ENCODE results near the gene LEPR.
"Not testable (repeated sequence)": the region's sequence is repeated elsewhere in the genome, so short reads cannot be mapped to it uniquely, and the experiment has no call there.

LEPR gene, protein sequence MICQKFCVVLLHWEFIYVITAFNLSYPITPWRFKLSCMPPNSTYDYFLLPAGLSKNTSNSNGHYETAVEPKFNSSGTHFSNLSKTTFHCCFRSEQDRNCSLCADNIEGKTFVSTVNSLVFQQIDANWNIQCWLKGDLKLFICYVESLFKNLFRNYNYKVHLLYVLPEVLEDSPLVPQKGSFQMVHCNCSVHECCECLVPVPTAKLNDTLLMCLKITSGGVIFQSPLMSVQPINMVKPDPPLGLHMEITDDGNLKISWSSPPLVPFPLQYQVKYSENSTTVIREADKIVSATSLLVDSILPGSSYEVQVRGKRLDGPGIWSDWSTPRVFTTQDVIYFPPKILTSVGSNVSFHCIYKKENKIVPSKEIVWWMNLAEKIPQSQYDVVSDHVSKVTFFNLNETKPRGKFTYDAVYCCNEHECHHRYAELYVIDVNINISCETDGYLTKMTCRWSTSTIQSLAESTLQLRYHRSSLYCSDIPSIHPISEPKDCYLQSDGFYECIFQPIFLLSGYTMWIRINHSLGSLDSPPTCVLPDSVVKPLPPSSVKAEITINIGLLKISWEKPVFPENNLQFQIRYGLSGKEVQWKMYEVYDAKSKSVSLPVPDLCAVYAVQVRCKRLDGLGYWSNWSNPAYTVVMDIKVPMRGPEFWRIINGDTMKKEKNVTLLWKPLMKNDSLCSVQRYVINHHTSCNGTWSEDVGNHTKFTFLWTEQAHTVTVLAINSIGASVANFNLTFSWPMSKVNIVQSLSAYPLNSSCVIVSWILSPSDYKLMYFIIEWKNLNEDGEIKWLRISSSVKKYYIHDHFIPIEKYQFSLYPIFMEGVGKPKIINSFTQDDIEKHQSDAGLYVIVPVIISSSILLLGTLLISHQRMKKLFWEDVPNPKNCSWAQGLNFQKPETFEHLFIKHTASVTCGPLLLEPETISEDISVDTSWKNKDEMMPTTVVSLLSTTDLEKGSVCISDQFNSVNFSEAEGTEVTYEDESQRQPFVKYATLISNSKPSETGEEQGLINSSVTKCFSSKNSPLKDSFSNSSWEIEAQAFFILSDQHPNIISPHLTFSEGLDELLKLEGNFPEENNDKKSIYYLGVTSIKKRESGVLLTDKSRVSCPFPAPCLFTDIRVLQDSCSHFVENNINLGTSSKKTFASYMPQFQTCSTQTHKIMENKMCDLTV

DNA sequence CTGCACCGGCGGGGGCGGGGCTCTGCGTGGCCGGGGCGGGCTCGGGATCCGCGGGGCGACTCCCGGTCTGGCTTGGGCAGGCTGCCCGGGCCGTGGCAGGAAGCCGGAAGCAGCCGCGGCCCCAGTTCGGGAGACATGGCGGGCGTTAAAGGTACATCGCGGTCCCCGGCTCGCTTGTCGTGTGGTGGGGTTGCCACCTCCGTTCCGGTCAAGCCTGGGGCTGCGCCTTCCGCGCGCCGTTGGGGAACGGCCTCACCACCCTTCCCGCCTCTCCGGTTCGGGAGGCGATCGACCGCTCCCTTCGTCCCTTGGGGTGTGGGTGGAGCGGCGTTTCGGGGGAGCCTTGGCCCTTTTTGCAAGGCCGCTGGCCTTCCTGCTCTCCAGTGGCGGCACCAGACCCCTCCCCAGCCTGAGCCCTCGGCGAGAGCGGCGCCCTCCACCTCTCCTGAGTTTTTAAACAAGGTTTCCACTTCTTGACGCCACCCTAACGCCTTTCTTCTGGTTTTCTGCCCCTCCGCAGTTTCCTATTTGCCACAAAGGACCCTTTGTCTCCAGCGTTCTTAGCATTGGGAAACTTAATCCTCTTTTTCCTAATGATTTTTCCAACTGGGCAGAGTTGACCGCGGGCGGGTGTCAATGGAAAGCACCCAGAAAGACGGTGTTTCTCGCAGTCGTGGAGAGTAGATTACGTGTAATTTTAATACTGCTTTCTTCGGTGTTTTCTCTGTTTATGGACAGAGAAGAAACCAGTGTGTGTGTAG lies at the start of gene LEPR, which contains the start of gene LEPROT:
TSS of gene LEPR (plus strand) at position 79 of the 761 bp plus-strand sequence. CDS start 144,898 bp downstream, outside the sequence.
TSS of gene LEPROT (plus strand) at position 79 of the 761 bp plus-strand sequence. CDS start at position 136, 57 bp downstream.
- peak in 1 of 3 experiments; percentile 1 for DNase-seq (ENCODE audit: low read depth in 3 of 3)

DNA sequence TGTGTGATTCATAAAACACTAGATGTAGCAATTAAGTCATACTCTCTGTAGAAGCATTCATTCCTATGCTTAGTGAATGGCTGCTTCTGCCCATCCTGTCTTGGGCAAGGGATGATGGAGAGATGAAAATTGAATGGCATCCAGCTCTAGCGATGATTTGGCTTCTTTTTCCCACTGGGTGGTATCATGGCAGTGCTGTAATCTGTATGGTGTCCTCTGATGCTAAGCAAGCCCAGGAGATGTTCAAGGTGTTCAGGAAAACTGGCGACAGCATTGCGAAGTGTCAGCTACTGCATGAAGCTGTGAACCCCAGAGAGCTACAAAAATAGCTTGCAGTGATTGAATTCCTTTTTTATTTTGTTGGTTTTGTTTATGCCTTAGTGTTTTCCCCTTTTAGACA lies 48.9 kb upstream of the LEPR start:
- DNase-seq (ENCODE audit: low read depth in 3 of 3), result no peak

DNA sequence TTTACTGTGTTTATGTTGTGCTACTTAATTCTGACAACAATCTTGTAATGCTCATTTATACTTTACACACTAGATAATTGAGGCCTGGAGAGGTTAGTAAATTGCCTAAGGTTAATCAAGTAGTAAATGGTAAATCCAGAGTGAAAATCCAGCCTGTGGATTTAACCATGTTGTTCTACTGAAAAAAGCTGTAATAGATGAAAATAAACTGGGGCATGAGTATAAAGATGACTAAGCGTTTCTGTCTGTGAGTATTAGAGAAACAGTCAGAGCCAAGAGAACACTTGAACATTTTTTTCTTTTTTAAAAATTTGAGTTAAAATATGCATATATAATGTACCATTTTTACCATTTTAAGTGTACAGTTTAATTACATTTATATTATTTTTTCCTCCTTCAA lies 47.9 kb upstream of the LEPR start:
- DNase-seq (ENCODE audit: low read depth in 3 of 3), result no peak

DNA sequence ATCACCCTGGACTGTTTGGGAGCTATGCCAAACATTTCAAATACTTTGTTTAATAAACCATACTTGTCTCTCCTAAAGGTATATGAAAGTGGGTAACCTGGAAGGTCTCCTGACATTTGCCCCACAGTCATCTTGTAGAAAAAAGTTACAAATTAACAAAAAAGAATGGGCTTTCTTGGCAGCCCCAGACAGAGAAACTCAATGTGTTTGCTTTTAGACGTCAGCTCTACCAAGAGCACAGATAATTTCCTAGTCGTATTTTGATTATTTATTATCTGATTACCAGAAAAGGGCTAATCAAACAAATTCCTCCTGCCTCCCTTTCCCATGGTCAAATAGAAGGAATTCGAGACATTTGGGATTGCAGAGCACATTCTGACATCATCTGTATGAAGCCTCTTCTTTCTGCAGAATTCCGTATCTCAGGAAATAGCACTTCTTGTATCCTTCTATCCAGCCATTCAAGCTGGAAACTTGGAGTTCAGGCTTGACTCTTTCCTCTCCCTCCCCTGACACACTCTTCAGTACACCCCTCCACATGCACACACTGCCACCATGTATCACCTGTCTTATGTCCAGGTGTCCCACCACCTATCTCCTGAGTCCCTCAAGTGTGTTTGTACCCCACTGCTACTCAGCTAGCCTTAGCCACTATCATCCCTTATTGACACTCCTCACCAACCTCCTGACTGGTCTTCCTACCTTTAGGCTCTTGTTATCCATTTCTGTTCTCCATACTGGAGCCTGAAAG lies 42.8 kb upstream of the LEPR start:
- no peak for DNase-seq (ENCODE audit: low read depth in 3 of 3)

DNA sequence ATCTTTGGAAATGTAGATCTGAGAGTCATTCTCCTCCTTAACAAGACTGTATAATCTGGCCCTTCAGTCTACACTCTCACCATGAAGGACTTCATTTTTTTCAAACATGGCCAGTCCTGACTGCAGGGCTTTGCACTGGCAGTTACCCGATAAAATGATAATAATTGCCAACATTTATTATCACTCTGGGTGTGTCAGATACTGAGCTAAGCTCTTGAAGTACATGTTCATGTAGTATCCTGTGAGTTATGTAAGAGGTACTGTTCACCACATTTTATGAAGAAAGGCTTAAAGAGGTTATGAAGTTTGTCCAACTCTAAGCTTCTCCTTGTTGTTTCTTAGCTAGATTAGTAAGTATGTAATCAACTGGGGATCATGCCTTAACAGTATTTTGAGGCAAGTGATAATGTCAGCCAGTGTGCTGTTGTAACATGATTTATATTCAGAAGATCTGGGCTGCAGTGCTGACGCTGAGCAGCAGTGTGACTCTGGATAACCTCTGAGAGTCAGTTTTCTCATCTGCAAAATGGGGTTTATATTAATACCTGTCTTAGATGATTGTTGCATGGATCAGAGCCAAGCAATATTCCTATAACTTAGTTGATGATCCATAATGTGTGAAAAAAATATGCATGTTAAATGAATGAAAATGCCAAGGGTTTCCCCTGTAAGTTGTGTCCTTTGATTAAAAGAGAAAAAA lies 42.1 kb upstream of the LEPR start:
- DNase-seq (ENCODE audit: low read depth in 3 of 3), result no peak

DNA sequence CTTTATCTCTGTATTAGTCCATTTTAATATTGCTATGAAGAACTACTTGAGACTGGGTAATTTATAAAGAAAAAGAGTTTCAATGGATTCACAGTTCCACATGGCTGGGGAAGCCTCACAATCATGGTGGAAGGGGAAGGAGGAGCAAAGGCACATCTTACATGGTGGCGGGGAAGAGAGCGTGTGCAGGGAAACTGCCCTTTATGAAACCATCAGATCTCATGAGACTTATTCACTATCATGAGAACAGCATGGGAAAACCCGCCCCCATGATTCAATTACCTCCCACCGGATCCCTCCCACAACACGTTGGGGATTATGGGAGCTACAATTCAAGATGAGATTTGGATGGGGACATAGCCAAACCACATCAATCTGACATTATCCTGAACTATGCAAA lies 36.0 kb upstream of the LEPR start:
- not testable (repeated sequence) for DNase-seq (ENCODE audit: low read depth in 3 of 3)

DNA sequence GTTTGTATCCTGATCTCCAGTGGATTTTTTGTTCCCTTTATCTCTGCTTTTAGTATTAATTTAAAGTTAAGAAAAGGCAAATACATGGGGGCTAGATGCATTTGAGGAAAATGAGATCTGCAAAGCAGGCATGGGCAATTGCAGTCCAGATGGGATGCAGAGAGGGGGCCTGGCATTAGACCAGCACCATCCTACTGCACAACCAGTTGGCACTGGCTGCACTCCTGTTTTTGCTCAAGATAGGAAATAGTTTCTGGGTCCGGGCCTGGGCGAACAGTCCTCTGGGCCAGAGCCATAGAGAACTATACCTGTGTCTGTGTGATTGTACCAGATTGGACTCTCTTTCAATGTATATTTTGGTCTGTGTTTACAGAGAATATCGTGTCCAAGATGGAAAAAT lies 34.0 kb upstream of the LEPR start:
- no peak for DNase-seq (ENCODE audit: low read depth in 3 of 3)

DNA sequence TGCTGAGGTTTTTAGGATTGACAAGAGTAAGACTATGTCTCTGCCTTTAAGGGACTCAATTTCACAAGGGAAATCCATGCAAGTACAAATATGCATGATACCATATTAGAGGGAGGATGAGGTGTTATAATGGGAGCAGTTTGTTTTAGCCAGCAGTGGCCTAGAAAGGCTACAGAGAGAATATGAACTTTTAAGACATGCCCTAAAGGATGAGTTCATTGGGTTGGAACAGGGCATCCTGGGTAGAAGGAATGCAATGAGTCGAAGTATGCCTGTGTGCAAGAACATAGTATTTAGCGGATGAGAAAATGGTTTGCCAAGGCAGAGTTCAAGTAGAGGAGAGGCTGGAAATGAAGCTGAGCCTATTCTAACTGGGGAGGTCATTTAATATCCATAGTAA lies 32.6 kb upstream of the LEPR start:
- DNase-seq (ENCODE audit: low read depth in 3 of 3), result no peak

DNA sequence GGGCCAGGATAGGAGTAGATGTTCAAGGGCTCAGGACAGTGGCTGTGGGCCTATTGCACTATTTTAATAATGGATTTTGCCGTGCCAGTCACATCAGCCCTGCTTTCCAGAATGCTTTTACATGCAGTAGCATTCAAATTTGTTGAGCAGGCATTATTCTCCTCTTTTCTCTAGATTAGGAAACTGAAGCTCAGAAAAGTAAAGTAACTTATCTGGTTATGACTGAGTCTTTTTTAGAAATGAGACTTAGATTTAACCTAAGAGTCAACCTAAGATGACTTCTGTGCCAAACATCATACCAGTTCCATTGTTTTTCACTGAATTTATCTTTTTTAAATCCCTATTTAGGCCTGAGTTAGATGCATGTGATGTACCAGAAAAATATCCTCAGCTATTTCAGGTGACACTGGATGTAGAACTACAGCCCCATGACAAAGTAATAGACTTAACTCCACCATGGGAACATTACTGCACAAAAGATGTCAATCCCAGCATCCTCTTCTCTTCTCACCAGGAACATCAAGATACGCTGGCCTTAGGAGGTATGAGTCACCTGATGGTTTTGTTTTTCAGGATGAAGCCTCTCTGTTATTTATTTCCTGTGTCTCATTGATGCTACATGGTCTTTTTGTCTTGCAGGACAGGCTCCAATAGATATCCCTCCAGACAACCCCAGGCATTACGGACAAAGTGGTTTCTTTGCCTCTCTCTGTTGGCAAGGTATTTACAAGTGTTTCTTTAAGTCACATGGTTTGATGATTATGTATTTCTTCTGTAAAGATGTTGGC lies 31.4 kb upstream of the LEPR start:
- no peak for DNase-seq (ENCODE audit: low read depth in 3 of 3)

DNA sequence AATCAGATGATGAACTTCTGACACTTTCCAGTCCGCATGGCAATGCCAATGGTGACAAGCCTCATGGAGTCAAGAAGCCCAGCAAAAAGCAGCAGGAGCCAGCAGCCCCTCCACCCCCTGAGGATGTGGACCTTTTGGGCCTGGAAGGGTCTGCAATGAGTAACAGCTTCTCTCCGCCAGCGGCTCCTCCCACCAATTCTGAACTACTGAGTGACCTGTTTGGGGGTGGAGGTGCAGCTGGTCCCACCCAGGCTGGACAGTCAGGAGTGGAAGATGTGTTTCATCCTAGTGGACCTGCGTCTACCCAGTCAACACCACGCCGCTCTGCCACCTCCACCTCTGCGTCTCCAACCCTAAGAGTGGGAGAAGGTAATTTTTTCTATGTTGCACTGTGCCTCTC lies 28.0 kb upstream of the LEPR start:
- no peak for DNase-seq (ENCODE audit: low read depth in 3 of 3)

DNA sequence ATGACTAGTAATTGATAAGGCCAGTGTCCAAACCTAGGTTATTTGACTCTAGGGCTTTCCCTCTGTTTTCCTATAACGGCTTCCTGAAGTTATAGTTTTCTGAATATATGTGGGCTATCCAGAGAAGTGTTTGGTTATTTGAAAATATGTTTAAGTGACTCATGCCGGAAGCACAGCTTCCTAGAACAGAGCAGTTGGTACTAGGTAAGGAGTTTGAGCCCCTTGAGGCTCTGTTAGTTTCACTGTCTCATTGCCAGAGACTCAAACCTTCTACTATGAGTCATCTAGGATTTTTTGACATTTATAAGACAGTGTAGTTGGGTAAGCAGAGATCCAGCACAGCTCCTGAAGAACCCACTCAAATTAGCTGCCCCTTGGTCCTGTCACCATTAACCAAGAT lies 27.1 kb upstream of the LEPR start:
- peak in 1 of 3 experiments; percentile 0 for DNase-seq (ENCODE audit: low read depth in 3 of 3)

DNA sequence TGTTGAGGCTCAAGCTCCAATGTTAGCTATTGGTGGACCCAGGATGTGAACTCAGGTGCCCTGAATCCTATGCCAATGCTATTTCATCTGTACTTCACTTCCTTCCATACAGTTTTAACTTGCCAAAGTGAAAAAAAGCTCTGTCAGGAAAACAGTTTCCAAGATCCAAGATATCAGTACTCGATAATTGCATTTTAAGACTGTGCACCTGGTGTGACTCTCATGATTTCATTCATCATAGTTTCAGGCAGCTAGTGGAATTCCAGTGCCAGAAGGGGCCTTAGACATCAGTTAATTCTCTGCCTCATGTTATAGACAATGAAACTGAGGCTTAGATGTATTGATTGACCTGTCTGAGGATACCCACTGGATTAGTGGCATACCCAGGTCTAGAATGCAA lies 26.5 kb upstream of the LEPR start:
- DNase-seq (ENCODE audit: low read depth in 3 of 3), result no peak

DNA sequence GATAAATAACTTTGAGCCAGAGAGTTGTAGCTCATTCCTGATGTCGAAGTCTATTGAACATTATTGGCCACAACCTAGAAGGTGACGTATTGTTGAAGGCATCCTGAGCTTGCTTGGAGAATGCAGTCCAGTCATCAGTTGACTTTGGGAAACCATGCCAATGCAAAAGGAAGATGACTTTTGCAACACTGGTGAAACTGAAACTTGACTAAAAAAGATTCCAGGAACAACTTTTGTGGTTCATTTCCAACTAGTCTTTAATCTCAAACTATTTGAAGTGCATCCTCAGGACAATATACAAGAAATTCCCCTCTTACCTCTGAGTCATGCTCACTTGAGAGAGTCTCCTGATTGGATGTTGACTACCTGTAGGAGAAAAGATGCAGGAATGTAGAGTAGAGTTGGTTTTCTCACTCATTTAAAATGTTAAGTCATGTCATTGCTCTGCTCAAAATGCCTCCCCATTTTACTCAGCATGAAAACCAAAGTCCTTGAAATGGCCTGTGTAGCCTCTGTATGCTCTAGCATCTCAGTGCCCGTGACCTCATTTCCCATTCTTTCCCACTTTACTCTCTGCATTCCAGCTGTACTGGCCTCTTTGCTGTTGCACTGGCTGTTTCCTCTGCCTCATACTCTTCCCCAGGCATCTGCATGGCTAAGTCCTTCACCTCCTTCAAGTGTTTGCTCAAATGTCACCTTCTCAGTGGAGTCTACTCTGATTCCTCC lies 24.4 kb upstream of the LEPR start:
- DNase-seq (ENCODE audit: low read depth in 3 of 3), result no peak

DNA sequence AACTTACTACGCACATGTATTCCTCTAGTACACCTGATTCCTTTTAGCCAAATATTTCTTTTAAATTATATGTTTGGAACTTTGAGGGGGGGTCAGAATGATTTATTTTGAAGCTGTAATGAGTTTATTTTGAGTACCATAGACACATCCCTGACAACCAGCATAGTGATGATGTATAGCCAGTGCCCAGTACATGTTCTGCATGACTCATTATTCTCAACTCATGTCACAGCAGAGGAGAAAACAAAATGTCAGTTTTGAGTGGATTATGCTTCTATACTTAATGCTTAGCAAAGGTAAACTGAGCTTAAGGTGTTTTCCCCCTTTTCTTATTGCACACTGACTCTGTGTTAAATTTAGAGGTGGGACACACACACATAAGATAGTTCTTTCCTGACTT lies 22.4 kb upstream of the LEPR start:
- DNase-seq (ENCODE audit: low read depth in 3 of 3), result no peak

DNA sequence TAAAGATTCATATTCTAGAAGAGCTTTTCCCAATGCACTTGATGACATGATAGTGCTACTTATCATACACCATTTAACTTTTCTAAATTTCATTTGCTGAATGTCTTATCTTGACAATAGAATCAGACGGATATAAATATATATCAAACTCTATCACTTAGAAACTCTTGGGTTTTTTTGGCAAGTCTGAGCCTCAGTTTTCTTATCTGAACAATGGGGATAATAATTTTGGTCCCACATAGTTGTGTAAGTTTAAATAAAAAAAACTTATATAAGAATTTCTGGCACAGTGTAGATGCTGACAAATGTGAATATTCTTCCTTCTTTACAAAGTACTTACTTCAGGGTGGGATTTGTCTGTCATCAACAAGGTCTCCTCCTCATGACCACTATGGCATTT lies 21.5 kb upstream of the LEPR start:
- no peak for DNase-seq (ENCODE audit: low read depth in 3 of 3)

DNA sequence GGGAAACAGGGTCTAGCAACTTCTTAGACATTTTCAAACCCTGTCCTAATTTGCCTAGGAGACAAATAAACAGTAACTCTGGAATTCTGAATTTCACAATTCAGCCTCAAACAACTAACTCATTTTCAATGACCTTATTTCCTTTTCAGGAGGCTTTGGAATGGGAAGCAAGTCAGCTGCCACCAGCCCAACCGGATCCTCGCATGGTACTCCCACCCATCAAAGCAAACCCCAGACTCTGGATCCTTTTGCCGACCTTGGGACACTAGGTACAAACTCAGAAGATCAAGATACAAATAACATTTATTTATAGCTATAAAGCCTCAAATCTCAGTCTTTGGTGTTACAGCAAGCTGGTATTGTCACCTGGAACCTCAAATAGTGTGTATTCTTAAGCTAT lies 18.9 kb upstream of the LEPR start:
- no peak for DNase-seq (ENCODE audit: low read depth in 3 of 3)

DNA sequence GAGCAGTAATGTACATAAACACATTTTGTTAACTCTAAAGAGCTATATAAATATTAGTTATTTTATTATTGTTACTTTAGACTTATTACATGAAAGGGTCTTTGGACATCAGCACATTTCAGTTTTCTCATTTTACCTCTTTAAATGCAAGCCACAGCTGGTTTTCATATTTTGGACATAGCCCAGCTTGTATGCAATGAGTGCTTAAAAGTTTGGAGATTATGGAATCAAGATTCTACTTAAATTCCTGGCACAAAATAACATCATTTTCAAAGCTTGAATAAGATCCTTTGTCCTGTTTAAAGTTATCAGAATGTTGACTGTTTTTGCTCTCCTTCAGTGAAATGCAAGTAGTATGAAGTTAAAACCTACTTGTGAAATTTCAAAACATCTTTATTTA lies 15.5 kb upstream of the LEPR start:
- DNase-seq (ENCODE audit: low read depth in 3 of 3), result no peak

DNA sequence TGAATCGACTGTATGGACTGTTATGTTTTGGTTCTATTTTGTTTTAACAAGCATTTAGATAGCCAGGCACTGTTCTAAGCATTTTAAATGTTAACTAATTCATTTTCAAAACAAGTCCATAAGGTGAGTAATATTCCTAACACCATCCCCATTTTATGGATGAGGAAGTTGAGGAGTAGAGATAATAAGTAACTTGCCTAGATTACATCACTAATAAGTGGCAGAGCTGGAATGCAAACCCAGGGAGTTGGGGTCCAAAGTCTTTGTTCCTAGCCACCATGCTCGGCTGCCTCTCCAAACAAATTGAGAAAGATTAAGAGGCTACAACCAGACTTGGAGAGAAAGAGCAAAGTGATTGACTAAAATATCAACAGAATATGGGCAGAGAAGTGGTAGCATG lies 12.6 kb upstream of the LEPR start:
- no peak for DNase-seq (ENCODE audit: low read depth in 3 of 3)

DNA sequence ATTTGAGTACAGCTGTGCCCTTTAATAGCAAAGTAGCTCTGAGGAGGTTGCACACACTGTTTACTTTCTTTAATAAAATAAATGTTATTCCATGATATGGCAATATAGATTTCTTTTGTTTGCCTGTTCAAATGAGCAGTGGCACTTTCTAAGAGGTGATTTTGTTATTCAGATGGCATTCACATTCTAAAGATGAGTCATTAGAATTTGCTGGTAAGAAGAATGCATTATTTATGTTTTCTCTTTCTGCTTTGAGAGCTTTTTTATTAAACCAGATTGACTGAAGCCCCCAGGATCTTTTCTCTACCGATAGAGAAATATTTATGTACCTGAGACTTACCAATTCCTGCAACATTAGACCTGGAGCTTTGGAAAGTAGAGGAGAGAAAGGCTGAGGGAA lies 11.2 kb upstream of the LEPR start:
- DNase-seq (ENCODE audit: low read depth in 3 of 3), result no peak
